HG03196 (cell line): ENCODE results near the gene HSDL1.
A peak's percentile ranks its signal among the peaks of the same experiment; 100 is the strongest.
"Not testable (repeated sequence)": the region's sequence is repeated elsewhere in the genome, so short reads cannot be mapped to it uniquely, and the experiment has no call there.

Experiments
- ATAC-seq: cut with Tn5 transposase; IDR thresholded peaks from one replicate; pipeline ENCODE4 v1.9.1; 2021; ENCODE audit not compliant: unreplicated experiment

Gene HSDL1

GRCh38 chr16:84138824-84139627 lies 6.0 kb downstream of the HSDL1 start:
- ATAC-seq = no peak

GRCh38 chr16:84138500-84138823 lies 6.5 kb downstream of the HSDL1 start:
- no peak for ATAC-seq

DNA sequence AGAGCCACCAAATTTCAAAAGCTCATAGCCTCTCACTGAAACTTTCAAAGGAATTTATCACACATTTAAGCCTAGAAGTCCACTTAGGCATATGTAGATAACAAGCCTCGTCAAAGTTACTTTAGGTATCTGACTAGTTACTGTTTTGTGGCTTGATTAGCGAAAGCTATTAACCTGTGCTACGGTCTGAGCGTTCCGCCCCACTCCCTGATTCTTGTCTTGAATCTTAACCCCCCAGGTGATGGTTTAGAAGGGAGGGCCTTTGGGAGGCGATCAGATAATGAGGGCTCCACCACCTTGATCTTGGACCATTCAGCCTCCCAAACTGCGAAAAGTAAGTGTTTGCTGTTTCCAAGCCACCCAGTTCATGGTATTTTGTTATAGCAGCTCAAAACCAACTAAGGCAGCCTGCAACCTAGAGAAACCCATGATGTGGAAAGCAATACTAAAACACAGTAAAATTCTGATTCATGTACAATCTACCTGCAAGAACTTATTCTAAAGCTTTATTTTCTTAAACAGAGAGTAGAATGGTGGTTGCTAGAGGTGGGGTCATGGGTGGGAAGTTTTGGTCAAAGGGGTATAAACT lies 7.1 kb downstream of the HSDL1 start:
- ATAC-seq = no peak

DNA sequence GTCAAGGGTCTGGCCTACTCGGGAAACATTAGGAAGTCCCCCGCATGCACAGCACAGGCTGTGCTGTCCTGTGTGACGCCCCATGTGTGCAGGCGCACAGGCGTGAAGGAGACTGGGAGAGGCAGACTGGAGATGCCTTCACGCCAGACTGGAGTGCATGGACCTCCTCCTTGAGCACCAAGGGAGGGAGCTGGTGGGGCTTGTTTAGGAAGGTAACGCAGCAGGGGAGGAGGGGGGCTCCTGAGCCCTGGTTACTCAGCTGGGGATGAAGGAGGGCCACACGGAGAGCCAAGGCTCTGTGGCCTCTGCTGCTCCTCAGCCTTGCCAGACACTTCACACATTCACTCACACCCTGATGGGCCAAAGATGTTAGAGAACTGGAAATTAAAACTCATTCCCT lies 7.7 kb downstream of the HSDL1 start:
- no peak for ATAC-seq

DNA sequence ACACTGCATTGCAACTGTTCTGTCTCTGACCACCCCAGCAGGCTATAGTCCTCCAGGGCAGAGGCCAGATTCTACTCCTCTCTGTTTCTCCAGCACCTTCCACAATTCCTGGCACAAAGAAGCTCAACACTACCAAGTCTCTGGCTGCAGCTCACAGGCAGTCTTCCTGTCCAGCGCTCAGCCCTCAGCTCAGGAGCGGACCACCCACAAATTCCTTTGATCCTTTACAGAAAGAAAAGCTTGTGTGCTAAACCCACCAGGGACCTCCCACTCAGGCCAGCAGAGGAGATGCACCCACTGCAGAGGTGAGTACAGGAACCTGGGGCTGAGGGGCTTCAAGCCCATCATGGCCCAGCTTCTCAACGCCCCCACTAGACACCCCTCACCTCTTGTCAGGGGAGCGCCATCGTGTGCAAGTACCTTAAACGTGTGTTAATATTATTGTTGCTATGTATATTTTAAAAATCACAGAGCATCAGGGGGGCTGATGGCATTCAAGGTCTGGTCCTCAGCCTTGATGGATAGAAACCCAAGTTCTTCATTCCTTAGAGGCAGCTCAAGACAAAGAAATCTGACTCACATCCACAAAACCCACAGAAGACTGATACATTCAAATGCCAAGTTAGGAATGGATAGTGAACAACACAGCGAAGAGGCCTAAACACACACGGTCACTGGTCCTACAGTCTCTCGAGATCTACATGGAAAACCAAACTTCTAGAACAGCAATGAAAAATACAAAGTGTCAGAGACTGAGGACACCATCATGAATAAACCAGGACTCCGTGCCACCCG lies 8.4 kb downstream of the HSDL1 start:
- ATAC-seq = no peak

- no peak for ATAC-seq
Measured at GRCh38 chr16:84132527-84133285, 12.3 kb downstream of the HSDL1 start.

DNA sequence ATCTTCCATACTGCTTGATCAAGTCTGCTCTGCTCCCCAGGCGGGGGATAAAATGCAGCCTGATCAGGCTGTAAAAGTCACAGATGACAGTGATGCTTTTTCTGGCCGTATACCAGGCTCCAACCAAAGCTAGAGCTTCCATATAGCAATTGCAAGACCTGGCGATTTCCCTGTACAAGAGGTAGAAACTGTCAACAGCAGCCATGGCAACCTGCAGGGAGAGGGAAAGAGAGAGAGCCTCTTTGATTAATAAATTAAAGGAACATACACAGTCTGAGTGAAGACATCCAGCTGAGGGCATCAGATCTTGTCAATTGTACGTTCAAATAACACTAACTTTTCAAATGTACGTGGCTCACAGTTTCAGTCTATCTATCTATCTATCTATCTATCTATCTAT lies 13.9 kb downstream of the HSDL1 start:
- no peak for ATAC-seq

DNA sequence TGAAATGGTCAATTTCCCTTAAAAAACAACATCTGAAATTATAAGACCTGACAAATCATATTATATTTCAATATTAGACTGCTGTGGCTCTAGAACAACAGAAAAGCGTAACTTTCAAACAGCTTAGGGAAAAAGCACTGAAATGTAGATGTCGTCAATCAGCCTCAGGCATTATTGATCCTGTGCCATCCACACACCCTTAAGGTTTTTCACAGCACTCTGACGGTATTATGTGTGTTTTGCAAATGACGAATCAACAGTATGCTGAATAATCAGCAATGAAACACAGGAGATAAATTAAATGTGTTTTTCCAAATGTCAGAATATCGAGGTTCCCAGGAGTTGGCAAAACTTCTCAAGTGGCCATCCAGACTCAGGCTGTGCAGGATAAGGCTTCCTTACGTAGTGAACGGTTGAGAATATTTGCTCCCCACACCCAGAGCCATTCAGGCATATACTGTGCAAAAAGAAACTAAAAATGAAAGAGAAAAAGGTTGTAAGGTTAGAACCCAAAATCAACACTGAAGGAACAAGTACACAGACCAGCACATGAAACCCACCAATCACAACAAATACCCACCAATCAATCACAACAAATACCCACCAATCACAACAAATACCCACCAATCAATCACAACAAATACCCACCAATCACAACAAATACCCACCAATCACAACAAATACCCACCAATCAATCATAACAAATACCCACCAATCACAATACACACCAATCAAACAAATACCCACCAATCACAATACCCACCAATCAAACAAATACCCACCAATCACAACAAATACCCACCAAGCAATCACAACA lies 20.5 kb downstream of the HSDL1 start:
- ATAC-seq = no peak

DNA sequence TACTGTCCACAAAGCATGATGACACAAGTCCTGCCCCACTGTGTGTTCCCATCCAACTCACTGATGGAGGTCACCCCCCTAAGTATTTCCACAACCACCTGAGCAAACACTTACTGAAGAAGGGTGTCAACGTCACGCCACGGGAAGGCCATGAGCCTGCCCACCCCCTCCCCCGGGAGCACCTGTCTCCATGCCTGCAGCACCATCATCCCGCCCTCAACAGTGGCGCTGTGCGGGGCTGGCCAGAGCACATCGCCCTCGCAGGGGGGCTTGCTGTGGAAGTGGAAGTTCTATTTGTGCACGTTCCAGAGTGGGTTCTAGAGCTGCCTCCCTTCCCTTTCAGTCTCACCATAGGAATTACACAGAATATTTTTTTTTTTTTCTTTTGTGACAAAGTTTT lies 24.0 kb downstream of the HSDL1 start:
- ATAC-seq = no peak

GRCh38 chr16:84120023-84120422 lies 25.0 kb downstream of the HSDL1 start:
- ATAC-seq = no peak

DNA sequence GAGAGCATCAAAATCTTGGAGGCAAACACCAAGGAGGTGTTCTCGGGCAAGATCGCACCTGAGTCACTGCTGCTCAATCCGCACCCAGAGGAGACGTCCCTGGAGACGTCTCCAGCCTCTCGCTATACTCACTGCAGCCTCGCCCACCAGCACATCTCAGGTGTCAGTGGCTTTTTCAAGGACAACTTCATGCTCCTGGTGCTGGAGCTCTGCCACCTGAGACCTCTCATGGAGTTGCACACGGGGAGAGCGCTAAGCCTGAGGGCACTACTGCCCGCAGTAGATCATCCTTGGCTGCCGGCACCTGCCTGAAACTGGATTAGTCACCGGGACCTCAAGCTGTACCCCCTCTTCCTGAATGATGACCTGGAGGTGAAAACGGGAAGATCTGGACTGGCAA lies 25.6 kb downstream of the HSDL1 start:
- ATAC-seq = no peak

DNA sequence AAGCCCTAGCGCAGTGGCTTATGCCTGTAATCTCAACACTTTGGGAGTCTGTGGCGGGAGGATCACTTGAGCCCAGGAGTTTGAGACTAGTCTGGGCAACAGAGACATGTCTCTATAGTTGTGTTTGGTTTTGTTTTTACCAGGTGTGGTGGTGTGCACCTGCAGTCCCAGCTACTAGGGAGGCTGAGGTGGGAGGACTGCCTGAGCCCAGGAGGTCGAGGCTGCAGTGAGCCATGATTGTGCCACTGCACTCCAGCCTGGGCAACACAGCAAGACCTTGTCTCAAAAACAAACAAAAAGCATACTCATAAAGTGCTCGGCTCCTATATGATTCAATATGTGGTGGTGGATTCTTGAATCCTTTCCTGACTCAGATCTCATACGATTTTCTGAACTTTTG lies 26.7 kb downstream of the HSDL1 start:
- ATAC-seq = not testable (repeated sequence)

- no peak for ATAC-seq
Measured at GRCh38 chr16:84117494-84117843, 27.5 kb downstream of the HSDL1 start.

- peak; percentile 94 for ATAC-seq
Measured at GRCh38 chr16:84116720-84117493, 28.1 kb downstream of the HSDL1 start, which contains the start of gene MBTPS1. TSS of gene MBTPS1 (minus strand) at chr16:84116942. CDS start at chr16:84101783, 15,159 bp downstream.

GRCh38 chr16:84115919-84116719 lies 28.9 kb downstream of the HSDL1 start:
- ATAC-seq = peak; percentile 26

- not testable (repeated sequence) for ATAC-seq
Measured at GRCh38 chr16:84111949-84112348, 33.0 kb downstream of the HSDL1 start.

DNA sequence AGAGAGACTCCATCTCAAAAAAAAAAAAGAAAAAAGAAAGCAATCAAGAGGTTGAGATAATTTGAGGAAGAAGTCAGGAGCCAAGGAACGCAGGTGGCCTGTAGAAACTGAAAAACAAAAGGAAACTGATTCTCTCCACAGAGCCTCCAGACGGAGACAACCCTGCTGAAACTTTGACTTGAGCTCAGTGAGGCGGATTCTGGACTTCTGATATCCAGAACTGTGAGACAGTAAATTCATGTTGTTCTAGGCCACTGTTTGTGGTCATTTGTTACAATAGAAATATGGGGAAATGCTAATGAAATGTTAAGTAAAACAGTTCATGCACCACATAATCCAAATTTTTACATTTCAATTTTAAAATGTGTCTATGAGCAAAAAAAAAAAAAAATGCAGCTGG lies 33.5 kb downstream of the HSDL1 start:
- no peak for ATAC-seq

DNA sequence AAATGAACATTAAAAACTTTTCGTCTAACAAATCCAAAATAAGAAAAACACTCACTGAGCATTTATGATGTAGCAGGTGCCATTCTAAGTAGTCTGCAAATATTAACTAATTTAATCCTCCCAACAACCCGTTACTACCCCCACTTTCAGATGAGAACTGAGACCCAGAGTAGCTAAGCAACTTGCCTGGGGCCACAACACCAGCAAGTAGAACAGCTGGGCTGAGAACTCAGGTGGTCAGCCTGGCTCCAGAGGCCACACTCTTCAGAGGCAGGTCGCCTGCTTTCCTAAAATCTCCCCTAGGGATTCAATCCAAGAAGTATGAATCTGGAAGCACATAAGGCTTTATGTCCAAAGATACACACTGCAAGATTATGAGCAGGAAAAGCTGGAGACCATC lies 34.5 kb downstream of the HSDL1 start:
- ATAC-seq = no peak
